HG02852 (cell line): ENCODE results near the gene ZNF334.

Experiments
- ATAC-seq: cut with Tn5 transposase; IDR thresholded peaks from one replicate; pipeline ENCODE4 v1.9.1; 2021; ENCODE audit warnings: mild to moderate bottlenecking, moderate library complexity; ENCODE audit not compliant: unreplicated experiment

The ZNF334 gene

DNA sequence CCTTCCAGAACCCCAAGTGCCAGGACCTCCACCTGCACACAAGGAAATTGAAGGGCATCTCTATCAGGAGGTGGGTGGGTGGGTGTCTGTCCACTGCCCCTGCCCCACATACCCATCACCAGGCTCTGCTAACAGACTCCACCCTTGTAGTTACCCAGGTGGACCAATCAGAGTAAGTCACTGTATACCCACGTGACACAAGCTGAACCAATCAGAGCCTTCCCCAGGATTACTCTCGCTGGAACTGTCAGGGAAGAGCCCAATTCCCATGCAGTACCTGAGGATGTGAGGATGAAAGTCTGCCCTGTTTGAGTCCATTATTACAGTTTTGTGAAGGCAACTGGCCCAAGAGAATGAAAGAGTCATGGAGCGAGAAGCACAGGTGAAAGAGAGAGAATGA lies 32.9 kb upstream of the ZNF334 start:
- ATAC-seq: no peak

DNA sequence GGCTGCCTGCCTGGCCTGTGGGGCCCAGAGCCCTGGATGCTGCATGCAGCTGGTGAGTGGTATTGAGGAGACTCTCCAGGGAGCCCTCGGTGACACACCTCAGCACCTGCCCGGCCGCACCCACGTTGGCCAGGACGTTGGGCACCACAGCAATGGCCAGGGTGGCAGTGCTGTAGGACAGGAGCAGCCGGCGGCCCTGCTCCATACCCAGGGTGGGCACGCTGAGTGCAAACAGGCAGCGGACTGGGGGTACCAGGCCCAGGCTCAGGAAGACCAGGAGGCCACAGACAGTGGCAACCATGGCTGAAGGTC lies 32.4 kb upstream of the ZNF334 start:
- no peak for ATAC-seq

DNA sequence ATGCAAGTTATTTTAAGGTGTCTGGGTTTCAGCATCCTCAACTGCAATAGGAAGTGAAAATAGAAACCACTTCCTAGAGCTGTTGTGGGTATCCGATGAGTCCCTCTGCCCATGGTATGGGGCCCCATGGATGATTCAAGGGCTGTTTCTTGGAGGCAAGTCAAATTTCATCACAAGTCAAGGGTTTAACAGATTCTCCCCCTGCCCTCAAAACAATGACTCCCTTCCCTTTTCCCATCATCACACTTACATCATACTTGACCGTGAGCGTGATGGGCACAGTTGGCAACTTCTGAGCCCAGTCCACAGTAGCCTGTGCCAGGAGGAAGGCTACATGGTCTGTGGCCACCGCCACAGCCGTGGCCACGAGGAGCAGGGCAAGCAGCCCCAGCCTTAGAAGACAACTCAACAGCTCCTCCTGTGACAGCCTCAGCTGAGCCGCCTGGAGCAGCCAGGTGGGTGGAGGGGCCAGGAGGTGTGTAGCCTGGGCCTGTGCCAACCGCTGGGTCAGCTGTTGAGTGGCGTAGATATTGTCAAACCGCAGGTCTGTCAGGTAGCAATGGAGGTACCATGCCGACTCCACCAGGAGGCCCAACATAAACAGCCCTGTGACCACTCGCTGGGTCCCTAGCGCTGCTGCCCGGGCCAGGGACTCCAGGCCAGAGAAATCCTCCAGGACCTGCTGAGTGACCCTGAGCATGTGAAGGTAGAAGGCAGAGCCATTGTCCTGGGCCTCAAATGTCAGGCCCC lies 31.9 kb upstream of the ZNF334 start:
- no peak for ATAC-seq

DNA sequence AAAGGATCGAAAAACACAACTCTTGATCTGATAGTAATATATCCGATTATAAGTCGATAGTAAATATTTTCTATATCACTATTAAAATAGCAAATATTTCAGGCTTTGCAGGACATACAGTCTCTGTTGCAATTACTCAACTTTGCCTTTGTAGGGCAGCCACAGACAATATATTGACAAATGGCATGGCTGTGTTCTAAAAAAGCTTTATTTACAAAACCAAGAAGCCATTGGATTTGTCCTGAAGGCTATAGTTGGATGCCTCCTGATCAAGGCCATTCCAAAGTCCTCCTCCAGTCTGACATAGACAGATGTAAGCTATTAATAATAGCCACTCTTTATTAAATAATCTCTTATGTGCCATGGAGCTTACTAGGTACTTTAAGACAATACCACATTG lies 31.2 kb upstream of the ZNF334 start:
- ATAC-seq: no peak

DNA sequence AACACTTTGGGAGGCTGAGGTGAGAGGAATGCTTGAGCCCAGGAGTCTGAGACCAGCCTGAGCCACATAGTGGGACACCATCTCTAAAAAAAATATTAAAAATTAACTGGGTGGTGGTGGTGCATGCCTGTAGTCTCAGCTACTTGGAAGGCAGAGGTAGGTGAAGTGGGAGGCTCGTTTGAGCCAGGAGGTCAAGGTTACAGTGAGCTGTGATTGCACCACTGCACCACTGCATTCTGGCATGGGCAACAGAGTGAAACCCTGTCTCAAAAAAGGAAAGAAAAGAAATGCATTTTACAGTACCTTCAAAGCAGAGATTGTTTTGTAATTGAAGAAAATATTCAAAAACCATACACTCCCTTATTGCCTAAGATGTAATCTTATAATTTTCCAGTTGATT lies 30.6 kb upstream of the ZNF334 start:
- ATAC-seq: no peak

DNA sequence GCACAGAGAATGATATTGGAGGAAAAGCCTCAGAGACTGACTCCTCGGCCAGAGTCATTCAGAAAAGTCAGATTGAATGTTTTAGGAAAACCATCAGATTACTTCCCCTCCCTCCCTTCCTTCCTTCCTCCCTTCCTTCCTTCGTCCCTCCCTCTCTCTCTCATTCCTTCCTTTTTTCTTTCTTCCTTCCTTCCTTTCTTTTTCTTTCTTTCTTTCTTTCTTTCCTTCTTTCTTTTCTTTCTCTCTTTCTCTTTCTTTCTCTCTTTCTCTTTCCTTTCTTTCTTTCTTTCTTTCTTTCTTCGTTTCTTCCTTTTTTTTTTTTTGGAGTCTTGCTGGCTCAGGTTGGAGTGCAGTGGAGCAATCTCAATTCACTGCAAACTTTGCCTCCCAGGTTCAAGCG lies 29.7 kb upstream of the ZNF334 start:
- ATAC-seq: no peak

DNA sequence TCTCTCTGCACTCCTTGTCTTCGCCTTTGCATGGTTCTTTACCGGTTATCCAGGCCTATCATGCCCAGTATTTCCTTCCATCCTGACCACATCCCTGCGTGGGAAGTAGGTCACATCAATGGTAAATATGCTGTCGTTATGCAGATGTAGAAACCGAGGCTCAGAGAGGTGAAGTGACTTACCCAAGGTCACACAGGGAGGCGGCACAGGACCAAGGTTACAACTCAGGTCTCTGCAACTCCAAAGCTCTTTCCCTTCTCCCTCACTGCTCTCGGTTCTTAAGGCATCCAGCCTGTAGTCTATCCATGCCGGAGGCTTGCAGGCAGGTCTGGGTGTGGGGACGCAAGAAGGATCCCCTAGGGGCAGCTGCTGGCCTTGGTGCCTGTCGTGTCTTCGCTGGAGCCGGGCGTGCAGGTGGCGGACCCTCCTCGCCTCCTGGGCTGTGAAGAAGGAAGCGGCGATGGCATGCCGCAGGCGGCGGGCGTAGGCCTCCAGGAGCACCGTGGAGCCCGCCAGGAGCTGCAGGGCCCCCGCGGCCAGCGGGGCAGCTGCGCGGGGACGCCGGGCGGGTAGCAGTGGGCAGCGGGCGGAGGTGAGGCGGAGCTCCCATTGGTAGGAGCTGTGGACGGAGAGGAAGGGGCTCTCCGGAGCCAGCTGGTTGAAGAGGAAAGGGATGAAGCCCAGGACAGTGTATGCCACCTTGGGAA lies 28.0 kb upstream of the ZNF334 start:
- ATAC-seq: no peak

DNA sequence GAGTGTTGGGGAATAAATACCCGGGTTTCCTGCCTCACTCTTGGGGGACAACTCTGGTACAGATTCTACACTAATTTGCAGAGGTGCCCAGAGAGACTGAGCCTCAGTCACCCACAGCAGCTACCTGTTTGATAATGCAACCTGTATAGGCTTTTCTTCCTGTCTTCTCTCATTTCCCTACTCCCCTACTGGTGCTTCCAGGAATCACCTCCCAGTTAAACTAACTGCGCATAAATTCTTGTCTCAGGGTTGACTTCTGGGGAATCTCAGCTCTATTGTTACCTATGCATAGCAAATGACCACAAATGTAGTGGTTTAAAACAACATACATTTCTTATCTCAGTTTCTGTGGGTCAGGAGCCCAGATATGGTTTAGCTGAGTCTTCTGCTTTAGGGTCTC lies 25.8 kb upstream of the ZNF334 start:
- no peak for ATAC-seq

DNA sequence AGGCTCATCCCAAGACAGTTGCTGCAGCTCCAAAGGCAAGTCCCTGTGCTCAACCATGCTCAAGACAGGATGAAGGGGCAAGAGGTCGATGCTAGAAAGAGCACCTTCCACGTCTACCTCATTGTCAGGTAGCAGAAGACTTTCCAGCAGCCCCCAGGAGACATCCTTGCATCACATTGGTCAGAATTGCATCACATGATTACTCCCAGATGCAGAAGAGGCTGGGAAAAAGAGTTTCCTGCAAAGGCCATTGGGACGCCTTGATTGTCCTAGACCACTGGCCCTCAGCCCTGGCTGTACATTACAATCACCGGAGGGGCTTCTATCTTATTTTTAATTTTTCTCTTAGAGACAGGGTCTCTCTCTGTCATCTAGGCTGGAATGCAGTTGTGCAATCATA lies 17.3 kb upstream of the ZNF334 start:
- no peak for ATAC-seq

DNA sequence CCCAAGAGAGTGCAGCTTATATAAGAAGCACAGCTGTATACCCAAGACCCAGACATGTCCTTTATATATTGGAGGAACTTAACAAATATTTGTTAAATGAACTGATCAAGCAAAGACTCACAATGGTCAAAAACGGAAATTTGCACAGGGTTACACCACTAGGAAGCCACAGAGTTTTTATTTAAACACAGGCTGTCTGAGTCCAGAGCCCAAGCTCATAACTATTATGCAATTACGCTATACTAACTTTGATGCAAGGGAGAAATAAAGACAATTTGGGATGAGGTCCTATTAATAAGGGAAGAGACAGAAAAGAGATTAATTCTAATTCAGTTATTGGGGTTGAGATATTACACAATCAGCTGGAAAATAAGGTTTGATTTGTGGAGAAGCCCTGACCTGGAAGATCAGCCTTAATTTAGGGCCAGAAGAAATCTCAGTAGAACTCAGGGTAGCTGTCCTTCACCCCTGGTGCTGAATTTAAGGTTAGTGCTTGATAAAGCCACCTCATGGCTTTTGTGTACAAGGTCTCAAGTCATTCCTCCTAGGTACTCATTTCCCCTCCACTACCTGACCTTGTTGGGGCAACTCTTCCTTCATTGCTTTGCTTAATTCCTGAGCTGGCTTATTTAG lies 10.5 kb upstream of the ZNF334 start:
- ATAC-seq: no peak

DNA sequence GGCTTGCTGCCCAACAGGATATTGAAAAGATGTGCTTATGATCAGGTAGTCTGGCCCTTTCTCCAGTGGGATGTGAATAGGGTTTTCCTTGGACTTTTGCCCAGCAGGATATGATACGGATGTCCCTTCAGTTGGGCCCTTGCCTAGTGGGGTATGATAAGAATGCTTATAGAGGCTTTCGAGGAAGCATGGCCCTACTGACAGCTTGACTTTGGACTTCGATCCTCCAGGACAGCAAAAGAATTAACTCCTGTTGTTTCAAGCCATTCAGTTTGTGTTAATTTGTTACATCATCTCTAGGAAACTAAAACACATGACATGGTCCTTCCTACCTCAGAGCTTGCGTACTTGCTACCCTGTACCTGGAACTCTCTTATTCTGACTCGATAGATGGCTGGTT lies 9.7 kb upstream of the ZNF334 start:
- no peak for ATAC-seq

DNA sequence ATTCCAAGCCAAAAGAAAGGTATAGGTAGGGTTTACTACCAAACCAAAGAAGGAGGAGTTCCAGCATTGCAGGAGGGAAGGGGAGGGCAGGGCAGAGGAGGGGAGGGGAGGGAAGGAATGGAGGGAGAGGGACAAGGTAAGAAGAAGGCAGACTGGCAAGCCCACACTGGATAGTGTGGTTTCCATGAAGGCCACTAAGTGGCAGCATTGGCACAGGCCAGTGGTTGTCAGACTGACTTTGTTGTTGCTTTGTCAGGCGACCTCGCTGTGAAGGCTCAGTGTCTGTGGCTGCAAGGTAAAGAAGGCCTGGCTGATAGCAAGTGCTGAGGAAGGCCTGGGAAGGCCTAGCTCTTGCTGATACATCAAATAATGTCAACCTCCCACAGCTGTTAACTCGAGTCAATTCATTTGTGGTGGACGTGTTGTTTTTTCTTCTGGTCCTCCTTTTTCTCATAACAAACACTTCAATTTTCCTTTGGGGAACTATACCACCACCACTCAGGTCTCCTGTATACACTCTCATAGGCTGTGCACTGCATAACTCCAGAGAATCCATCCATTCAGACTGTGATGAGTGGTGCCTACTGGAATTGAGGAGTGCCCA lies 7.7 kb upstream of the ZNF334 start:
- no peak for ATAC-seq

DNA sequence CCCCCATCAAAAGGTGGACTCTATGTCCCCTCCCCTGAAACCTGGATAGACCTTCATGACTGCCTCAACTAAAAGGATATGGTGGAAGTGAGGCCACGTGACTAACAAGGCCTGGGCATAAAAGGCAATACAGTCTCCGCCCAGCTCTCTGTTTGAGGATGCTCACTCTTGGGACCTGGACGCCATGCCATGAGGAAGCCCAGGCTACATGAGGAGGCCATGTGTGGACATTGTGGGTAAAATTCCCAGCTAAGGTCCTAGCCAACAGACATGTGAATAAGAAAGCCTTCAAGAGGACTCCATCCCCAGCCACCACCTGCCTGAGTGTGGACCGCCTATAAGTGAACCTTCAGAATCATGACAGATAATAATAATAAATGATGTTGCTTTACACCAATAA lies 7.2 kb upstream of the ZNF334 start:
- no peak for ATAC-seq

DNA sequence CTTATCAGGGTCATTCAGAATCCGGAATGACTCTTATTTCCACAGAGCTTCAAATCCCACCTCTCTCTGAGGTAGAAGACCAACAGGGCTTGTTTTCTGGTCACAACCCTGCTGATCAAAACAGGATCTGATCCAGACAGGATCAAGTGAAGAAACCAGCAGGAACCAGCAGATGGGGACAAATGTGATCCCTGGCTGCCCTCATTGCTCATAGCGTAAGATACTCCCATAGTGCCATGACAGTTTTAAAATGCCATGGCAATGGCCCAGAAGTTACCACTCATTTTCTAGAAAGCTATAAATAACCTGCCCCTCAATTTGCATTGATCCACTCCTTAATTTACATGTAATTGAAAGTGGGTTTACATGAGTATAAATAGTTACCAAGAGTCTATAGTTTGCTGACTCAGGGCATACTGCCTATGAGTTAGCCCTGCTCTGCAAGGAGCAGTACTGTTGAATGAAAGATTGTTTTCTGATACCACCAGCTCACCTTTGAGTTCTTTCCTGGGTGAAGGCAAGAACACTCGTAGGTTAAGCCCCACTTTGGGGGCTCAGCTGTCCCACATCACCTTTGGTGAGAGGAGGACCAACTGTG lies 6.2 kb upstream of the ZNF334 start:
- ATAC-seq: no peak

DNA sequence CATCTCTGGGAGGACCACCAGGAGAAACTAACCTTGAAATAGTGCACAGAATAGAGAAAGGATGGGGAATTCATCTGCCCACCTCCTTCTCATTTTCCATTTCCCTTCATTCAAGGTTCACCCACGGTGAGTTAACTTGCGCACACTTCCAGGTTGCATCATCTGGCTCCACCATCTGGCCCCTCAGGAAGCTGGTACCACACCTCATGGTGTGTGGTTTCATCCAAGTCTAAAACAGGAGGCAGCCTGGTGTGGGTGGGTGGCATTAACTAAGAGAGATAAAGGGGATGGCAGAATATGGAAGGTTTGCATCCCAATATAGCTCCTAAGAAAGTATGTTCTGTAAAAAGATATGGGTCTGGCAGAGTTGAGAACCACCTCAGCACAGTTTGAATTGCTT lies 3.8 kb downstream of the ZNF334 start:
- no peak for ATAC-seq

DNA sequence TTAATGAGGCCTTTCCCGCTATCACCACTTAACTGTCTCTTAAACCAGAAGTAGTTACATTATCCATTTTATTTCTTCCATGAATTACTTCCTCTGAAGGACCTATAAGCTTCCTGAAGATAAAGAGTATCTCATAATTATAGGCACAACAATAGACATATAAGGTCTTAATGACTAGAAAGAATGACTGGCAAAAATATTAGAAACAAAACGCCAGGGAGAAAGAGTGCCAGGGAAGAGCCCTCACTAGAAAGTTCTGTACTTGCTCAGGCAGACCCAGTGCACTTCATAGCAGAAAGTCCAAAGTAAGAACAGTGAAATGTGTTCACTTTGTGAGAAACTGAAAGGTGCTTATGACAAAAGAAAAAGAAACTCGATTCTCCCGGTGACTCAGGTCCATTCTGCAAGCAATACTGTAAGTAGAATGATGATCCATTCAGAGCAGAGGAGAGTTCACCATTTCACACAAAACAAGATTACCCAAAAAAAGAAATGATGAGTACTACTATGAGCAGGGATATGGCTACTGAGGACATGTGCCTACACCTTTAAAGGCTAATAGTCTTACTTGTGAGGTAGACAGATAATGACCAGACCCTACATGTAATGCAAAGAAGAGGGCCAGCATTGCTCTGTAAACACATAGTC lies 5.5 kb downstream of the ZNF334 start:
- no peak for ATAC-seq

DNA sequence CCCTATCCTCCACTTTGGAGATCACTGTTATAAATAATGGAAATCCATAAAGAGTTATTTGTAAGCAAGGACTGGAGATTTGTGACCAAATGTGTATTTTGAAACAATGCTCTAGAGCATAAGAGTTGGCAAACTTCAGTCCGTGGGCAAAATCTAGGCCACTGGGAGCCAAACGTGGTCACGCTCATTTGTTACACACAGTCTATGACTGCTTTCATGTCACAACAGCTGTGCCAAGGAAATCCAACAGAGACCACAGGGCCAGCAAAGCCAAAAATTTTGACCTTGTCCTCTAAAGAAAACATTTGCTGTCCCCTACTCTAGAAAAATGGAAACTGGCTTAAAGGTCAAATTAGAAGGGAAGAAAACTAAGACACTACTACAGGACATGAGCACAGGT lies 7.9 kb downstream of the ZNF334 start:
- no peak for ATAC-seq

DNA sequence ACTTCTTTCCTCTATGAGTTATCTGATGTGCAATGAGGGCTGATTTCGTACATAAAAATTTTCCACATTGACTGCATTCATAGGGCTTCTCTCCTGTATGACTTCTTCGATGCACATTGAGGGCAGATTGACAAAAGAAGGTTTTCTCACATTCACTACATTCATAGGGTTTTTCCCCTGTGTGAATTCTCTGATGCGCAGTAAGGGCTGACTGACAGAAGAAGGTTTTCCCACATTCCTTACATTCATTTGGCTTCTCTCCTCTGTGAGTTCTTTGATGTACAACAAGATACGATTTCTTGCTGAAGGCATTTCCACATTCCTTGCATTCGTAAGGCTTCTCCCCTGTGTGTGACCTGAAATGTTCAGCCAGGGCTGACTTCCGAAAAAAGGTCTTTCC lies 11.4 kb downstream of the ZNF334 start:
- ATAC-seq: no peak

DNA sequence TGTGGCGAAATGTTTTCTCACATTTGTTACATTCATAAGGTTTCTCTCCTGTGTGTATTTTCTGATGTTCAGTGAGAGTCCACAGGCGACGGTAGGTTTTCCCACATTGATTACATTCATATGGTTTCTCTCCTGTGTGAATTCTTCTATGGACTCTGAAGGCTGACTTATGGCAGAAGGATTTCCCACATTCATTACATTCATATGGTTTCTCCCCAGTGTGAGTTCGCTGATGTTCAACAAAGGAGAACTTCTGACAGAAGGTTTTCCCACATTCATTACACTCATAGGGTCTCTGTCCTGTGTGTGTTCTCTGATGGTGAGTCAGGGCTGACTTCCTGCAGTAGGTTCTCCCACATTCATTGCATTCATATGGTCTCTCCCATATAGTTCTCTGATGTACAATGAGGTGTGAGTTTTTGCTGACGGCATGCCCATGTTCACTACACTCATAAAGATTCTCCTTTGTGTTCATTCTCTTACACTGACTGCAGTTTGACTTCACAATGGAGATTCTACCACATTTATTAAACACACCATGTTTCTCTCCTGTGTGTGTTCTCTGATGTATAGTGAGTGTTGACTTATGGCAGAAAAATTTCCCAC lies 11.9 kb downstream of the ZNF334 start:
- no peak for ATAC-seq

DNA sequence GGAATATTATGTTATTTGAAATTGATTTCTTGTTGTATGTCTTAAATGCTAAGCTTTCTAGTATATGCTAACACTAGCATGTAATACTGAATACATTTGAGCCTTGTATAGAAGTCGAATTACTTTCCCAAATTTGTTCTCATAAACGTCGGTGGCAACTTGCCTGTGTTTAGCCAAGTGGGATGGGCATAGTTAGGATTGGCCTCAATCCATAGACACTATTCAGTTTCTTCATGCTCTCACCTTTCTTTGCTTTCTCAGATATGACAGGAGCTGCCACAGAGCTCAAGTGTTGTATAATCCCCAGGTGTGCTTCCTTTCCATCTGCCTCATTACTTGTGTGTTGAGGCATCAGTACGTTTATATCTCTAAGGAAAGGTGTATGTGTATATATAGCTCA lies 19.3 kb downstream of the ZNF334 start:
- ATAC-seq: no peak

DNA sequence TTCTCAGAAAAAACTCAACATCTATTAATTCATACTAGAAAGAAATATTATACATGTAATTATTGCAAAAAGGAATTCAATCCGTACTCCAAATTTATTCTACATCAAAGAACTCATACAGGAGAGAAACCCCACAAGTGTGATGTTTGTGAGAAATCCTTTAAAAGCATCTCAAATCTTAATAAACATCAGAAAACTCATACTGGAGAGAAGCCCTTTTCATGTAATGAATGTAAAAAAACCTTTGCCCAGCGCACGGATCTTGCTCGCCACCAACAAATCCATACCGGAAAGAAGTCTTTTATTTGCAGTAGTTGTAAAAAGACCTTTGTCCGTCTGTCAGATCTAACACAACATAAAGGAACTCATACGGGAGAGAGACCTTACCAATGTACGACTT lies 22.0 kb downstream of the ZNF334 start:
- no peak for ATAC-seq
